Breast epithelium (tissue), 3 donors: ENCODE data around the gene SMAD7.

Source experiments
- POLR2A ChIP-seq: fragments of 450-650 bp; IDR thresholded peaks from one replicate; pipeline ENCODE4 v1.6.1; 2016; ENCODE audit warnings: antibody characterized with exemption, mild to moderate bottlenecking, moderate library complexity
- POLR2AphosphoS5 ChIP-seq, 3 donors: sonication (generic); formaldehyde crosslinking; IDR thresholded peaks; one replicate each; pipeline ENCODE4 v1.6.1; 2017; ENCODE audit warnings: antibody characterized with exemption in 3 of 3
- TF ChIP-seq, protein P1 (sequence below), 3 donors: fragments of 450-650 bp; IDR thresholded peaks; one replicate each; pipeline ENCODE4 v1.5.1; 2016 to 2017; ENCODE audit warnings: antibody characterized with exemption in 3 of 3, mild to moderate bottlenecking in 3 of 3, moderate library complexity in 3 of 3

DNA sequence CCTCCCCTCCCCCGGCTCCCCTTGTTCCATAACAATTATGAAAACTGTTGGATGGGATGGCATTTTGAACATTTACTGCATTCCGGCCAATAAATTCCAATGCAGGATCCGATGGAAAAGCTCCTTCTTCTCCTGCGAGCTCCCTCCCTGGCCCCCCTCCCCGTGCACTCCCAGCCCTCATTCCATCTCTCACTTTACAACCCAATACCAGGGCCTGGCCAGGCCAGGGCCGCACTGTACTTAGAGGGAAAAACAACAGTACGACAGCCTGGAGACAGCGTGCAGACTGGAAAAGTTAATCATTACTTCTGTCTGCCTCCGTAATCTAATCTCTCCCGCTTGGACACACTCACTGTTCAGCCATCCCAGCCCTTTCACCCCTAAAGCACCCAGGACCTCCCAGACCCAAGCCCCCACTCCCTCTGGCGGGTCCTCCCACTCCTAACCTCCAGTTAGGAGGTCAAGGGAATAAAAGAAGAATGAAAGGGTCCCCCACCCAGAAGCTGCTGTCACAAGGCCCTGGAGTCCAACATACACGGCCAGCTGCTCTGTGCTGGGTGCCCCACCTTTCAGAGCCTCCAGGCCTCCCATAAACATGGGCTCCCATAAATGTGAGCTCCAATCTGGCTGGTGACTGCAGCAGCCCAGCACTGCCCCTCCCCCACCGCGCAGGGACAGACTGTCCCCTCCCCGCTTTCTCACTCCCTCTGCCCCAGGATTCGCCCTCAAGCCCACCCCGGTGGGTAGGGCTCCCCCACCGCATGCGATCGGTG, 20.6 kb downstream of the SMAD7 start:
- TF ChIP-seq POLR2A (no peak), POLR2AphosphoS5 (IDR thresholded peaks at IDR 0.05) (no peak)
- TF ChIP-seq, protein P1, sequence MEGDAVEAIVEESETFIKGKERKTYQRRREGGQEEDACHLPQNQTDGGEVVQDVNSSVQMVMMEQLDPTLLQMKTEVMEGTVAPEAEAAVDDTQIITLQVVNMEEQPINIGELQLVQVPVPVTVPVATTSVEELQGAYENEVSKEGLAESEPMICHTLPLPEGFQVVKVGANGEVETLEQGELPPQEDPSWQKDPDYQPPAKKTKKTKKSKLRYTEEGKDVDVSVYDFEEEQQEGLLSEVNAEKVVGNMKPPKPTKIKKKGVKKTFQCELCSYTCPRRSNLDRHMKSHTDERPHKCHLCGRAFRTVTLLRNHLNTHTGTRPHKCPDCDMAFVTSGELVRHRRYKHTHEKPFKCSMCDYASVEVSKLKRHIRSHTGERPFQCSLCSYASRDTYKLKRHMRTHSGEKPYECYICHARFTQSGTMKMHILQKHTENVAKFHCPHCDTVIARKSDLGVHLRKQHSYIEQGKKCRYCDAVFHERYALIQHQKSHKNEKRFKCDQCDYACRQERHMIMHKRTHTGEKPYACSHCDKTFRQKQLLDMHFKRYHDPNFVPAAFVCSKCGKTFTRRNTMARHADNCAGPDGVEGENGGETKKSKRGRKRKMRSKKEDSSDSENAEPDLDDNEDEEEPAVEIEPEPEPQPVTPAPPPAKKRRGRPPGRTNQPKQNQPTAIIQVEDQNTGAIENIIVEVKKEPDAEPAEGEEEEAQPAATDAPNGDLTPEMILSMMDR (IDR thresholded peaks at IDR 0.05) = no peak
